Vagina (tissue), 2 donors: Measurements from ENCODE around the gene CLEC16A.

Experiments
- CTCF ChIP-seq, 3 experiments: fragments of 450-650 bp in 2 of 3; fragments of 200-600 bp in 1 of 3; sonication (generic) in 1 of 3; IDR thresholded peaks; one replicate each; pipeline ENCODE4 v1.5.1; 2017 to 2019; ENCODE audit warnings: antibody characterized with exemption in 3 of 3, mild to moderate bottlenecking in 2 of 3, moderate library complexity in 2 of 3
- POLR2A ChIP-seq, 2 donors: fragments of 450-650 bp; IDR thresholded peaks; one replicate each; pipeline ENCODE4 v1.6.1; 2017; ENCODE audit warnings: antibody characterized with exemption in 2 of 2, mild to moderate bottlenecking in 2 of 2, moderate library complexity in 2 of 2
- POLR2AphosphoS5 ChIP-seq, 2 donors: sonication (generic); formaldehyde crosslinking; IDR thresholded peaks; one replicate each; pipeline ENCODE4 v1.9.0; 2017; ENCODE audit warnings: antibody characterized with exemption in 2 of 2, mild to moderate bottlenecking in 2 of 2, low read depth in 1 of 2; ENCODE audit not compliant: insufficient read depth in 1 of 2

GRCh38 chr16:10906914-10907756 lies 37.2 kb upstream of the CLEC16A start:
- no peak for TF ChIP-seq POLR2AphosphoS5 (IDR thresholded peaks at IDR 0.05; ENCODE audit: insufficient read depth in 1 of 2, low read depth in 1 of 2)
- no peak for TF ChIP-seq CTCF (IDR thresholded peaks at IDR 0.05)
- no peak for TF ChIP-seq POLR2A (IDR thresholded peaks at IDR 0.05)
